Astrocyte of the spinal cord (primary cell): ENCODE measurements around the gene SUGP1.
A peak's percentile ranks its signal among the peaks of the same experiment; 100 is the strongest.

Experiments used
- DNase-seq: peaks from one replicate; pipeline ENCODE4 v3.0.0; 2011; ENCODE audit warnings: low read depth, low spot score
- H3K4me3 ChIP-seq: 2 replicates; pipeline ENCODE4 v1.5.1; 2011; ENCODE audit warnings: low read depth, mild to moderate bottlenecking, low read length, moderate library complexity
- CTCF ChIP-seq: IDR thresholded peaks from 2 replicates; pipeline ENCODE4 v1.5.1; 2012; ENCODE audit warnings: low read depth, mild to moderate bottlenecking, low read length, inconsistent platforms
- in situ Hi-C: cut with HindIII; loops from 2 replicates; pipeline ENCODE4 v1.10.0; 2017; ENCODE audit warnings: low sequenced_read_pairs

Gene SUGP1

DNA sequence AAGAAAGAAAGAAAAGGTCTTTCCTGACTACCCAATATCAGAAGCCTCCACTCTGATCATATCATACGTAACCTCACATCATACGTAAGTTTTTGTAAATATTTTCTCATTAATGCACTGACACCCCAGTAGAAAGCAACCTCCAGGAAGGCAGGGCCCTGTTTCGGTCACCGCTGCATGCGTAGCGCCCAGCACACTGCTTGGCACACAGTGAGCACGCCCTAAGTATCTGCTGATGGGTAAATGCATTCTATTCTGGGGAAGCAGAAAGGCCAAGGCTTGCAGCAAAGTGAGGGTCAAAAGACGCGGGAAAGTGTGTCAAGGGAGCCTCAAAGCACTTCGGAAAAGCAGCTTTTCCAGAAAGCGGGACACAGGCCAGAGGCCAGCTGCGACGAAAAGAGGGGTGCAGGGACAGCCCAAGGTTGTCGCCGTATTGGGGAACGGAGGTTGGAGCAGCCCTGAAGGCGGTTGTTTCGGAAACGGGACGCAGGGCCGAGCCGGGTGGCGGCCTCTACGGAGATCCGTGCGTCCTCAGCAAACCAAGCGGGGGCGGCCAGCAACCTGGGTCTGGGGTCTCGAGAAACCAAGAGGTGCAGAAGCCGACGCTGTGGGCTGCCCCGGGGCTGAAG is 463 bp downstream of the SUGP1 start:
- no peak for TF ChIP-seq CTCF
- in situ Hi-C loops = no loop called here
- no peak for DNase-seq

DNA sequence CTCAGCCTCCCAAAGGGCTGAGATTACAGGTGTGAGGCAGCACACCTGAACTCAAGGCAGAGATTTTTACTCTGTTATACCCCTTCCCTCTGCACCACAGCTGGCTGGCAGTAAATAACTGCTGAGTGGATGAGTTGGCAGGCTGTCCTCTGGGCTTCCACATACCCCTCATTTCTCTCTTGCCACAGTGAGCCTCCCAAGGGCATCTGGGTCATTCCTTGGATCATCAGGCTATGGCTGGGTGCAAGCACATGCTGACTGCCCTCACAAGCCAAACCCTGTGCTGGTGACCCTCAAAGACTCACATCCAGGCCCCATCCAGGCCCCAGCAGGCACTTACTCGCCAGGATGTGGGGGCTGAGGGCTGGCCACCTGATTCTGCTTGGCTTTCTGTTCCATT is 4.2 kb downstream of the SUGP1 start:
- H3K4me3 ChIP-seq = no peak overlapping the region
- in situ Hi-C loops = no loop called here
- no peak for TF ChIP-seq CTCF
- DNase-seq = no peak

More for the DNA sequence above, 463 bp downstream of the SUGP1 start:
- H3K4me3 ChIP-seq = peak overlapping the region; percentile 99

DNA sequence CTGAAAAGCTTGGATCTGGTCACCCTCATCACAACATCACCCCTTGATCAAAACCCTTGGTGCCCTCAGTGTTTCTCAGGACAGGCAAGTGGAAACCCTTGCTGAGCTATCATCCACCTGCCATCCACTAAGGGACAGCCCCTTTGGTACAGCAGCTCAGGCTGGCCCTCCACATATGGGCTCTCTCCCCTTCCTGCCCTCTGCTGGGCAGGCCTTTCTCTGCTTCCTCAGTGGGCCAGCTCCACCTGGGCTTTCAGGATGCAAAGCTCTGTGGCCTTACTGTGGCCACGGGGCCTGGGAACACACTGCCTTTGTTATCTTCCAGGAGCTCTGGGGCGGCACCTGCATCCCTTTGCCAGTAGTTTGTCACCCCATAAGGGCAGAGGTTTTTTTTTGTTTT is 4.9 kb downstream of the SUGP1 start:
- peak; percentile 5 for TF ChIP-seq CTCF
- no peak for DNase-seq
- H3K4me3 ChIP-seq = no peak overlapping the region
- in situ Hi-C loops = no loop called here

GRCh38 chr19:19308373-19308772 is 11.9 kb downstream of the SUGP1 start:
- DNase-seq = no peak
- TF ChIP-seq CTCF = no peak
- in situ Hi-C loops = no loop called here
- no peak overlapping the region for H3K4me3 ChIP-seq

DNA sequence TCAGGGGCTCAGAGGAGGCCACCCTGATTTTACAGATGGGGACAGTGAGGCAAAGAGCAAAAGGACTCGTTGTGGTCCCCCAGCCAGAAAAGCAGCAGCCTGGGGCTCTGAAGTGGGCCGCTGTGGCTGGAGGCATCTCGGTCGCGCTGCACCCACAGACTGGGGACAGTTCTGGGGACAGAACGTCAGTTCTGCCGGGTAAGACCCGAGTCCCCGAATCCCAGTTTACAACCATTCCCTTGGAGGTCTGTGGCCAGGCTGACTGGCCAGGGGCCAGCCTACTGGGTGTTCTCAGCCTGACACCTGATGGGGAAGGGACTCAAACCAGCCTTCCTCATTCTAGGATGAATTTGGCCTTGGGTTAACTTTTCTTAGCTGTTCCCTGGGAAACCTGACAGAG is 14.1 kb downstream of the SUGP1 start:
- in situ Hi-C loops = no loop called here
- no peak overlapping the region for H3K4me3 ChIP-seq
- DNase-seq = no peak
- TF ChIP-seq CTCF = no peak

- no peak for TF ChIP-seq CTCF
- H3K4me3 ChIP-seq = no peak overlapping the region
- in situ Hi-C loops = no loop called here
- DNase-seq = no peak
Observed at GRCh38 chr19:19305696-19306095, 14.6 kb downstream of the SUGP1 start.

DNA sequence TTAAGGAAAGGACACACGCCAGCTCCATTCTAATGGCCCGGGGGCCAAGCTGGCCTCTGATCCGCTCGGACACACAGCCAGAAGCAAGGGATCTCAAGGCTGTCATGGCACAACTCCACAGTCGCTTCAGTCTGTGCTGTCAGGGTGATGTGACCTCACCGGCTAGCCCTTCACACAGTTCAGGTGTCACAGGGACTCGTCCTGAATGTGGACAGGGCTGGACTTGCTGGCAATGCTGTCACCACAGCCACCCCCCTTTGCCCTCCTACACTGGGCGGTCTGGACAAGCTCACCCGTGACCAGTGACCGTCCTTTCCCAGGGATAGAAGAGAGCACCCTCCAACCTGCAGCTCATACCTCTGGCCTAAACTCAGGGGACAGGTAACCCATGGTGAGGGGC is 15.2 kb downstream of the SUGP1 start:
- no peak for DNase-seq
- TF ChIP-seq CTCF = no peak
- no peak overlapping the region for H3K4me3 ChIP-seq
- in situ Hi-C loops = no loop called here
